HUES6 (cell line): ENCODE data around the gene LPAR1.

Experiments
- H3K27ac ChIP-seq: 2 replicates; pipeline ENCODE4 v1.7.0; 2013; ENCODE audit warnings: low read depth, mild to moderate bottlenecking, low read length, inconsistent platforms
- H3K27me3 ChIP-seq: 2 replicates; pipeline ENCODE4 v1.6.1; 2013; ENCODE audit warnings: low read length; ENCODE audit not compliant: control insufficient read depth, insufficient read depth
- H3K36me3 ChIP-seq: 2 replicates; pipeline ENCODE4 v1.6.1; 2013; ENCODE audit warnings: low read length; ENCODE audit not compliant: control insufficient read depth, insufficient read depth
- H3K4me1 ChIP-seq: 2 replicates; pipeline ENCODE4 v1.6.1; 2013; ENCODE audit warnings: low read length; ENCODE audit not compliant: control insufficient read depth, insufficient read depth
- H3K4me3 ChIP-seq: 2 replicates; pipeline ENCODE4 v1.5.1; 2013; ENCODE audit warnings: low read depth, low read length
- H3K9ac ChIP-seq: one replicate; pipeline ENCODE4 v1.6.1; 2013; ENCODE audit warnings: mild to moderate bottlenecking, low read length
- H3K9me3 ChIP-seq: 2 replicates; pipeline ENCODE4 v1.6.1; 2013; ENCODE audit warnings: low read depth, low read length; ENCODE audit not compliant: control insufficient read depth, insufficient read depth

Gene LPAR1

DNA sequence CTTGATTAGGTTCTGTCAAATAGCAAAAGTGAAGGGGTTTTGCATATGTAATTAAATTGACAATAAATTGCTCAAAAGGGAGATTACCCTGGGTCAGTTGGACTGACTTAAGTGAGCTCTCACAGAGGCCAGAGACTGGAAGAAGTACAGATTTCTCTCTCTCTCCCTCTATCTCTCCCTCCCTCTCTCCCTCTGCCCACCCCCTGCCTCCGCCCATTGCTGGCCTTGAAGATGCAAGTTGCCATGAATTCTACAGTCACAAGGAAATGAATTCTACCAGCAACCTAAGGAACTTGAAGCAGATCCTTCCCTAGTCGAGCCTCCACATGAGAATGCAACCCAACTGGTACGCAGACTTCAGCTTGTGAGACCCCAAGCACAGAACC is 119.2 kb downstream of the LPAR1 start:
- H3K27ac ChIP-seq: no peak overlapping the region
- no peak overlapping the region for H3K9ac ChIP-seq

DNA sequence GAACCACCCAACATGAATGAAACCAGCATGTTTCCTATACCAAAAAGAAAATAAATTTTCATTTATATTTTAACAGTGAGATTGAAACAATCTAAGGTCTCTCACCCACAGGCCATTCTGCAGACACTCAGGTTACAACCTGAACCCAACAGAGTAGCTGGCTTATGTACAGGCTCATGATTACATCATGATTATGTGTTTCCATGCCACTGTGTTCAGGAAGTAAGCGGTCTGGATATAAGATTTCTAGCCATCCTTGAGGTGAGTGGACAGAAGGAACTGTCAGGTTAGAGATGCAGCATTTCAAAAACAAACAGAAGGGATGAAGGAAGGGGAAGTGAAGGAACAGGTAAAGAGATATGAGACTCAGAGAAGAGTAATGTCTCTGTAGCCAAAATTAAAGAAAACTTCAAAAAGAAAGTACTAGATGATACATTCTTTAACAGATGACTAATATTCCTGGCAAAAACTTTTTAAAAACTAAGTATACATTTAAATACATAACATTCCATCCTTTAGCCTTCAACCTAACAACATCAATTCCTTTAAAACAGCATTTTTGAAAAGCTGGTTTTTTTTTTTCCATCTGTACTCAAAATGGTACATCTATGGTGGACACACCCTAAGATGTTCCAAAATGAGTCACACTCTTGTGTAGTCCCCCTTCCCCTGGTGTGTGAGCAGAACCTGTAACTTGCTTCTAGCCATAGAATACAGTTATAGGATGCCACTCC is 119.8 kb downstream of the LPAR1 start:
- H3K4me1 ChIP-seq: no peaks in the 10 kb centered on the region
- H3K9me3 ChIP-seq: peaks cover 3% of the 10 kb centered on the region; the same call in 1 of the 2 replicates
- H3K27me3 ChIP-seq: no peaks in the 10 kb centered on the region
- no peaks in the 10 kb centered on the region for H3K36me3 ChIP-seq
- no peak overlapping the region for H3K4me3 ChIP-seq
- H3K27ac ChIP-seq: no peak overlapping the region
- no peak overlapping the region for H3K9ac ChIP-seq

More for the DNA sequence above, 119.2 kb downstream of the LPAR1 start:
- Histone ChIP-seq H3K4me3 (no peak overlapping the region), H3K27me3 (no peaks in the 10 kb centered on the region), H3K9me3 (peaks cover 3% of the 10 kb centered on the region; the same call in 1 of the 2 replicates), H3K4me1 (no peaks in the 10 kb centered on the region), H3K36me3 (no peaks in the 10 kb centered on the region)

DNA sequence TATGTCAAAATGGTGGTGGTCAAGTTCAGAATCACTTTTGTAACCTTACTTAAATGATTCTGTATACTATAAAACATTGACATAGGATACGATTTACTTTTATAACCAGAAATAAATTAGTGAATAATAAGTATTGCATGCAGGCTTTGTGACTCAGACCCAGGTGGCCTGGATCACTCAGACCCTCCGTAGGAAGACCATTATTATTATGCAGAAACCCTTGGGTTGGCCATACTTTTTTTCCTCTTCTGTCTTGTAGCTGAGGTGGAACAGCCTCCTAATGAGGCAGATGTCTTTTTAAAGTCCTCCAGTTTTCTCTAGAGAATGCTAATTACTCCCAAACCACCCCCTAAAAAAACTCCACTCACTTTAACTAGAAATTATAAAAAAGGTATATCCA is 121.9 kb downstream of the LPAR1 start:
- H3K4me1 ChIP-seq: no peaks in the 10 kb centered on the region
- no peaks in the 10 kb centered on the region for H3K27me3 ChIP-seq
- no peak overlapping the region for H3K27ac ChIP-seq
- H3K9ac ChIP-seq: no peak overlapping the region
- H3K9me3 ChIP-seq: peaks cover 3% of the 10 kb centered on the region; the same call in 1 of the 2 replicates
- no peak overlapping the region for H3K4me3 ChIP-seq
- no peaks in the 10 kb centered on the region for H3K36me3 ChIP-seq

DNA sequence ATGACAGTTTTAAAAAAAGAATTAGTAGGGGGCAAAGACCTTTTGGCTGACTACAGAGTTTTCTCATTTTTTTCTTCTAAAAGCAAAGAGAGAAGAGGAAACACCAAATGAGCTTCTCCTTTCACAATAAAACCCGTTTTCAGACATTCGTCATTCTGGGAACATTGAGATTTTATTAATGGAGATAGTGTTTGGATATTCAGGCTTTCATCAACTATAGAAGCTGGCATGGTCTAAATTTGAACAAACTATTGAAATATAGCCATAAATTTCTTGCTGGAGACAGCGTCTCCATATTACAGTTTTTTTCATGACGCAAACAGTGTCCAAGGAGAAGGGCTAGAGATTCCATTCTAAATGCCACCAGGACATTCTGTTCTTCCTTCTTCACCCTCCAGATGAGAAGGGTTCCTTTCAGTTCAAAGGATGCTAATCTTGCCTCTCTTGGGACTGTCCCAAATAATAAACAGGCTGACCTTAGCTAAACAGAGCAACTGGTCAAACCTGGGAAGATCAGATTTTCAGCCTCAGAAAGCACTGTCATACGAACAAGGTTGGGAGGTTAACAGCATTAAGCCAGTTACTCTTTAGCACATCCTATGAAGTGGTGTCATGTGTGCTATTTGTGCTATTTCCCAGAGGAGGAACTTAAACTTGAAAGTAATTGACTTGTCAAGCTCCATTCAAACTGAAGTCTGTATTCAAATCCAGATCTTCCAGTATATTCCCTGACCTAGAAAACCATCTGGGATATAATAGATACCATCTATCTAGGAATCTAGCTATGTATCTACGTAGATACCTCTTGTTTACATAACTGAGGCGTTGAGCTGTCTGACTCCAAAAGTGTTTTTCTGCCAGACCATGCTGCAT is 125.6 kb downstream of the LPAR1 start:
- H3K27me3 ChIP-seq: no peaks in the 10 kb centered on the region

DNA sequence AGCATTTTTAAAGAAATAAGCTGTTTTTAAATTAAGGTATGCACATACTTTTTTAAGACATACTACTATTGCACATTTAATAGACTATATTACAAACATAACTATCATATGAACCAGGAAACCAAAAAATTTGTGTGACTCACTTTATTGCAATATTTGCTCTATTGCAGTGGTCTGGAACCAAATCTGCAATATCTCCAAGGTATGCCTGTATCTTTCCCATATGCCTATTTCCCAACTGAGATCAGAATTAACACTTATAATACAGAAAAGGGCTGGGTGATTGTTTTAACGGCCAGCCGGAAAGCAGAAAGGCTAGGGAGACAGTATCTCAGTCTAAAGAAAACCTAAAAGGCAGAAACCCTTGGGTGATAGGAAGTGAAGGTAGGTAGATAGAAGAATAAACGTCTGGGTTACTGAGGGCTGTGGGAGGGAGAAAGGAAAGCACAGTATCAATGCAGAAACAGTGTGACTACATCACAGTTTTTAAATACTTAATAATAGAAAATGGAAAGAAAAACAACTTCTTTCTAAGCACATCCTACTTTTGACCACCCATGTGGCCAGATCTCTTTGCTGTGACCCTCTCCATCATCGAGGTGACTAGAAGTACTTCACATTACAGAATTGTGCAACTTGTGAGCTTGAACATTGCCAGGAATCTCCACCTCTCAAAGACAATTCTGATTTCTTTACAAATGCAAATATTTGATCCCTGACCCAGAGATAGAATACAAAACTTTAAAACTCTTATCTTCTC is 126.4 kb downstream of the LPAR1 start:
- Histone ChIP-seq H3K27me3 (no peaks in the 10 kb centered on the region), H3K27ac (no peak overlapping the region)

More for the DNA sequence above, 125.6 kb downstream of the LPAR1 start:
- no peaks in the 10 kb centered on the region for H3K4me1 ChIP-seq
- no peak overlapping the region for H3K27ac ChIP-seq
- no peak overlapping the region for H3K9ac ChIP-seq
- peaks cover 20% of the 10 kb centered on the region for H3K9me3 ChIP-seq
- H3K36me3 ChIP-seq: no peaks in the 10 kb centered on the region
- no peak overlapping the region for H3K4me3 ChIP-seq

DNA sequence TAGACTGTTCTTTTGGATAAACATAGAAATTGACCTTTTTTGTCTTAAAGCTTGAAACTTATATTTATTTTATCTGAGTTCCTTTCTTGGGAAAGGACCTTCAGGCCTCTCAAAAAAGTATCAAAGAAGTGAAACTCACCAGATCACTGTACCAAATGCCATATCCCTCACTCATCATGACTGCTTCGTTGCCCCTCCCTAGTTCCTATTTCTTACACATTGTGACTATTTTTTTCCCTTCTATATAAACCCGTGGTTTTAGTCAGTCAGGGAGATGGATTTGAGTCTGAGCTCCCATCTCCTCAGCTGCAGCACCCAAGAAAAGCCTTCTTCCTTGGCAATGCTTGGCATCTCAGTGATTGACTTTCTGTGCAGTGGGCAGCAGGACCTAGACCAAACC is 129.4 kb downstream of the LPAR1 start:
- H3K4me1 ChIP-seq: no peaks in the 10 kb centered on the region
- no peaks in the 10 kb centered on the region for H3K27me3 ChIP-seq
- H3K9me3 ChIP-seq: peaks cover 20% of the 10 kb centered on the region
- H3K27ac ChIP-seq: no peak overlapping the region
- no peak overlapping the region for H3K9ac ChIP-seq
- no peak overlapping the region for H3K4me3 ChIP-seq
- H3K36me3 ChIP-seq: no peaks in the 10 kb centered on the region

More for the DNA sequence above, 126.4 kb downstream of the LPAR1 start:
- no peaks in the 10 kb centered on the region for H3K4me1 ChIP-seq
- H3K4me3 ChIP-seq: no peak overlapping the region
- no peak overlapping the region for H3K9ac ChIP-seq
- peaks cover 20% of the 10 kb centered on the region for H3K9me3 ChIP-seq
- H3K36me3 ChIP-seq: no peaks in the 10 kb centered on the region

DNA sequence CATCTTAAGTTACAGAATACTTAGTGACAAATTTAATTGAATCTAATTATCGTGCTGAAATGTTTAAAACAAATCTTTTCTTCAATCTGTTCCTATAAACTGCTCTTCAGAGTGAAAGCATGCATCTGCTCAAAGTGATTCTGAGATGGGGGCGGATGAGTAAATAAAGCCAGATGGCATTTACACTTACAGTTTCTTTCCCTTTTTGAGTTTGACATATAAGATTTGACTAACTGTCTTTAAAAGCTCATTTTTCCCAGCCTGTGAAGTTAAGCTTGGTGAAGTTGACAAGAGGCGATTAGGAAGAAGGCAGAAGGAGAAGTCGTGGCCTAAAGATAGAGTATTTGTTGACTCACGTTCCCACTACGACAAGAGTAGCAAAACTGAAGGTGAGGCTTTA is 137.4 kb downstream of the LPAR1 start:
- no peaks in the 10 kb centered on the region for H3K4me1 ChIP-seq
- H3K9me3 ChIP-seq: peaks cover 18% of the 10 kb centered on the region
- H3K9ac ChIP-seq: no peak overlapping the region

DNA sequence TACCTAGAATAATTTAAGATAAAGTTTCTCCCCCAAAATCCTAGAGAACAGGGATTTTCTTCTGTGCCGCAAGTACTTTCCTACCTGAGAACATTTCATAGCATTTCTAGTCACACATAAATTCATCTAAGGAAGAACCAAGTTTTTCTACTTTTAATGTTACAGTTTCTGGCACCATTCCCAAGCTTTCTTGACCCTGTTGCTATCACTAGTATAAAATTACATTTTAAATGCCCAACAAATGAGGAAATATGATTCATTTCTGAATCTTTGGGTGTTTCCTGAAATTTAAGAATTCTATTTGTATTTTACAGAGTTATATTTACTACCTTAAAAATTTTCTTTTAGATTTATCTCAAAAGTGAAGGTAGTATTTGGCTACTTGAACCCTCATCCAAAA is 137.8 kb downstream of the LPAR1 start:
- Histone ChIP-seq H3K9me3 (peaks cover 18% of the 10 kb centered on the region), H3K4me1 (no peaks in the 10 kb centered on the region), H3K36me3 (no peaks in the 10 kb centered on the region), H3K9ac (no peak overlapping the region), H3K27me3 (no peaks in the 10 kb centered on the region), H3K27ac (no peak overlapping the region), H3K4me3 (no peak overlapping the region)

More for the DNA sequence above, 137.4 kb downstream of the LPAR1 start:
- H3K4me3 ChIP-seq: no peak overlapping the region
- H3K36me3 ChIP-seq: no peaks in the 10 kb centered on the region
- no peaks in the 10 kb centered on the region for H3K27me3 ChIP-seq
- H3K27ac ChIP-seq: no peak overlapping the region

DNA sequence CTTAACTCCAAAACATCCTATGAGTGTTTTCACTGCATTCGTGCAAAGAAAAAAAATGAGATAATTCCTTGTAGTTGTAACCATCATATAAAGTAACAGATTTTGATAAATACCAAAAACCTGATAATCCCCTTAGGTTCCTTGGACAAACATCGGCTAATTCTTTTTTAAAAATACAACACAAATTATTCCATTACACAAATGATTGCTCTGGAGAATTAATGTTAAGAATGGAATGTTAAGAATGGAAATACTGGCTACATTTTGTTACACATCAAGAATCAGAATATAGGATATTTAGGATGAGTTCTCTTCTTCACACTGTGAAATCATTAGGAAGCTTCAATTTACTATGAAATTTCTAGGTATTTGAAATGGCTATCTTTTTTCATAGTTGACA is 139.4 kb downstream of the LPAR1 start:
- no peak overlapping the region for H3K9ac ChIP-seq

DNA sequence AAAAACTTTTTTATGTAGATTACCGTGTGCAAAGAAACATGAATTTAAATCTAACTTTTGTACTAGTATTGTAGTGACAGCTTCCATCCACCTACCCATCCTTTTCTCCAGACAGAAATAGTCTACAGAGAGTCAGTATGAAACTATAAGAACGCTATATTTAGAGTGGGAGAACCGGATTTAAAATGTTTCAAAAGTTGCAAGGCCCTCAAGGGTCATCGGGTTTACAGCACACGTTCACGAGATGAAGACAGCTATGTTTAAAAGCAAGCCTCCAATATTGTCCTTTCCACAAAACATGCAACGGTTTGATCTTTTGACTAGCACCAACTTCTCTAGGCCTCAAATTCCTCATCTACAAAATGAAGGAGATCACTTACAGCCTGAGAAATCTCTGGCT is 139.9 kb downstream of the LPAR1 start:
- Histone ChIP-seq H3K27me3 (no peaks in the 10 kb centered on the region), H3K27ac (no peak overlapping the region), H3K9ac (no peak overlapping the region)

More for the DNA sequence above, 139.4 kb downstream of the LPAR1 start:
- Histone ChIP-seq H3K4me3 (no peak overlapping the region), H3K36me3 (no peaks in the 10 kb centered on the region), H3K9me3 (peaks cover 18% of the 10 kb centered on the region), H3K27ac (no peak overlapping the region), H3K4me1 (no peaks in the 10 kb centered on the region), H3K27me3 (no peaks in the 10 kb centered on the region)

More for the DNA sequence above, 139.9 kb downstream of the LPAR1 start:
- no peaks in the 10 kb centered on the region for H3K4me1 ChIP-seq
- H3K9me3 ChIP-seq: peaks cover 18% of the 10 kb centered on the region
- no peaks in the 10 kb centered on the region for H3K36me3 ChIP-seq
- no peak overlapping the region for H3K4me3 ChIP-seq
